AG10803 (cell line): ENCODE data around the gene SLC22A3.

Experiments
- DNase-seq: peaks from one replicate; pipeline ENCODE4 v3.0.0; 2010; ENCODE audit warnings: low read depth
- H3K4me3 ChIP-seq: 2 replicates; pipeline ENCODE4 v1.5.1; 2011; ENCODE audit warnings: mild to moderate bottlenecking, low read length, control low read depth
- CTCF ChIP-seq: conservative IDR thresholded peaks from 2 replicates; pipeline ENCODE4 v1.5.1; 2011; ENCODE audit warnings: mild to moderate bottlenecking, low read length, control low read depth, inconsistent platforms

SLC22A3 gene

GRCh38 chr6:160321729-160322505 is 26.3 kb upstream of the SLC22A3 start:
- TF ChIP-seq CTCF, result no peak
- DNase-seq, result no peak
- no peak overlapping the region for H3K4me3 ChIP-seq

- TF ChIP-seq CTCF, result no peak
- no peak for DNase-seq
- no peak overlapping the region for H3K4me3 ChIP-seq
Measured at GRCh38 chr6:160327981-160328380, 20.2 kb upstream of the SLC22A3 start.

GRCh38 chr6:160328447-160328846 is 19.7 kb upstream of the SLC22A3 start:
- no peak overlapping the region for H3K4me3 ChIP-seq
- TF ChIP-seq CTCF, result no peak
- DNase-seq, result no peak

DNA sequence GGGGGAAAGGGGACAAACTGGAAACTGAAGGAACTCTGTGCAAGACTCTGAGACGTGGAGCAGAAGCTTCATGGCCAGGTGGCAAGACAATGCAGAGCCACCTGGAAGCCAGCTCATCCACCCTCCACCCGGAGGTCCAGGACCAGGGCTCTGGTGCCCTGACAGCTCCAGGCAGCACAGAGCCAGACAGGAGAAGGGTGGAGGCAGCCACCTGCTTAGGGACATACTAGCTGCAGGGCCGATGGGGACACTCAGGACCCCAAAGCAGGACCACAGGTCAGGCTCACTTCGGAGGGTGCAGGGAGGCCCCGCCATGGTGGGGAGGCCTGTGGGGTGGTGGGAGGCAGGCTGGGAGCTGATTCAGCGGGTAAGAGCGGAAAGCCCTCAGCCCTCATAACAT is 19.0 kb upstream of the SLC22A3 start:
- no peak for TF ChIP-seq CTCF
- no peak overlapping the region for H3K4me3 ChIP-seq

DNA sequence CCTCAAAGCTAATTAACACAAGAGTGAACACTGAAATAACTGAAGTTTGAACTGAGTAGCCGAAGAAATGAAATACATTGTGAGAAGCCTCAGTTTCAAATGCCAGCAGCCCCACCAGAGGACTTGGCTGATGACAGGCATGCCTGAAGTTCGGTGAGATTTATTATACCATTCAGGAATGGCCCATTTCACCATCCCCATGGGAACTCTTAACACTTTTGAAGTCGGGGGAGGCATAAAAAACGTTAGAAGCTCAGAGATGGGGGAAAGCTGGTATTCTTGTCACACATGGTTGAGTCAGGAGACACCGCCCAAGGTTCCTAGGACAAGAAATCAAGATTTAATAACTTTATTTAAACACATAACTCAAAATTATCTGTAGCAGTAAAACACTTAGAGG is 17.6 kb upstream of the SLC22A3 start:
- peak; percentile 20 for DNase-seq
- no peak for TF ChIP-seq CTCF
- H3K4me3 ChIP-seq, result no peak overlapping the region

More for the DNA sequence above, 19.0 kb upstream of the SLC22A3 start:
- DNase-seq, result no peak

GRCh38 chr6:160331204-160331603 is 17.0 kb upstream of the SLC22A3 start:
- TF ChIP-seq CTCF, result no peak

GRCh38 chr6:160331753-160332152 is 16.4 kb upstream of the SLC22A3 start:
- no peak for DNase-seq
- no peak overlapping the region for H3K4me3 ChIP-seq
- no peak for TF ChIP-seq CTCF

More at GRCh38 chr6:160331204-160331603, 17.0 kb upstream of the SLC22A3 start:
- DNase-seq, result no peak
- no peak overlapping the region for H3K4me3 ChIP-seq
